Neural crest cell (in vitro differentiated cells): ENCODE measurements around the gene PAXIP1. TPM values are rescaled to one million over a fixed set of nuclear protein-coding genes. Genes with fewer than 3 reads are reported as not detected.

Experiments used
- DNase-seq: peaks from one replicate; pipeline ENCODE4 v3.0.0; 2021; ENCODE audit warnings: low read depth, mixed read lengths, low spot score
- H3K27ac Mint-ChIP-seq: one replicate; pipeline ENCODE4 v1.8.0; 2021; ENCODE audit warnings: mild to moderate bottlenecking, mixed read lengths; ENCODE audit not compliant: unreplicated experiment
- H3K27me3 Mint-ChIP-seq: 2 replicates; pipeline ENCODE4 v1.8.0; 2021; ENCODE audit warnings: low read depth, mild to moderate bottlenecking, mixed read lengths
- H3K36me3 Mint-ChIP-seq: 2 replicates; pipeline ENCODE4 v1.8.0; 2021; ENCODE audit warnings: low read depth, mild to moderate bottlenecking, mixed read lengths
- H3K4me1 Mint-ChIP-seq: 2 replicates; pipeline ENCODE4 v1.8.0; 2021; ENCODE audit warnings: mixed read lengths
- H3K4me3 Mint-ChIP-seq: one replicate; pipeline ENCODE4 v1.8.0; 2021; ENCODE audit warnings: mild to moderate bottlenecking, mixed read lengths
- H3K9me3 Mint-ChIP-seq: 2 replicates; pipeline ENCODE4 v1.8.0; 2021; ENCODE audit warnings: mixed read lengths
- CTCF ChIP-seq: fragments of 200-600 bp; sonication (generic); conservative IDR thresholded peaks from 2 replicates; pipeline ENCODE4 v1.5.0; 2021; ENCODE audit warnings: antibody characterized with exemption, mild to moderate bottlenecking
- total RNA-seq: library from RNA; stranded (reverse); gene quantifications from 2 replicates; pipeline ENCODE4 v1.2.1, GENCODE V29; 2021

PAXIP1 gene
- total RNA-seq, 1 donor from 2014 or later, result 32.1 TPM

- no peak overlapping the region for H3K27ac Mint-ChIP-seq
- no peak overlapping the region for H3K4me3 Mint-ChIP-seq
- no peaks in the 10 kb centered on the region for H3K9me3 Mint-ChIP-seq
- DNase-seq, result no peak
- no peak for TF ChIP-seq CTCF
- H3K27me3 Mint-ChIP-seq, result no peaks in the 10 kb centered on the region
- no peaks in the 10 kb centered on the region for H3K36me3 Mint-ChIP-seq
- peaks cover 8% of the 10 kb centered on the region for H3K4me1 Mint-ChIP-seq
Observed at GRCh38 chr7:154902600-154903082, 100.3 kb downstream of the PAXIP1 start.

- Mint-ChIP-seq H3K4me3 (no peak overlapping the region), H3K36me3 (no peaks in the 10 kb centered on the region), H3K27me3 (no peaks in the 10 kb centered on the region)
Observed at GRCh38 chr7:154899862-154900261, 103.1 kb downstream of the PAXIP1 start.

GRCh38 chr7:154898973-154899855 lies 103.7 kb downstream of the PAXIP1 start:
- Mint-ChIP-seq H3K4me1 (peaks cover 8% of the 10 kb centered on the region), H3K27ac (no peak overlapping the region), H3K9me3 (no peaks in the 10 kb centered on the region), H3K36me3 (no peaks in the 10 kb centered on the region), H3K27me3 (no peaks in the 10 kb centered on the region), H3K4me3 (no peak overlapping the region)
- DNase-seq, result no peak
- no peak for TF ChIP-seq CTCF

More at GRCh38 chr7:154899862-154900261, 103.1 kb downstream of the PAXIP1 start:
- TF ChIP-seq CTCF, result no peak
- peaks cover 8% of the 10 kb centered on the region for H3K4me1 Mint-ChIP-seq
- no peaks in the 10 kb centered on the region for H3K9me3 Mint-ChIP-seq
- H3K27ac Mint-ChIP-seq, result no peak overlapping the region
- no peak for DNase-seq

GRCh38 chr7:154896076-154896475 lies 106.8 kb downstream of the PAXIP1 start:
- Mint-ChIP-seq H3K36me3 (no peaks in the 10 kb centered on the region), H3K4me1 (no peaks in the 10 kb centered on the region), H3K27me3 (no peaks in the 10 kb centered on the region), H3K4me3 (no peak overlapping the region), H3K27ac (no peak overlapping the region), H3K9me3 (no peaks in the 10 kb centered on the region)
- no peak for TF ChIP-seq CTCF
- no peak for DNase-seq

Other genes starting within 250 kb of the PAXIP1 start
- gene HTR5A, start 67.2 kb upstream of the PAXIP1 start, total RNA-seq, result not detected in 2 replicates